GM13977 (cell line): Measurements from ENCODE around the gene TBC1D7.

Source experiments
- DNase-seq: peaks from one replicate; pipeline ENCODE4 v3.0.0; 2012; ENCODE audit warnings: low spot score
- CTCF ChIP-seq: IDR thresholded peaks from 2 replicates; pipeline ENCODE4 v1.5.1; 2012; ENCODE audit warnings: mild to moderate bottlenecking, control low read depth; ENCODE audit not compliant: insufficient read depth; ENCODE audit errors: extremely low read depth, missing control alignments
- in situ Hi-C: fragments of 300-500 bp; cut with MboI; formaldehyde crosslinking; loops from one replicate; pipeline ENCODE4 v1.12.0; 2022; ENCODE audit warnings: low sequenced_read_pairs, low pct_unique_long_range_greater_than_20kb, mixed read lengths, inconsistent platforms; ENCODE audit not compliant: unreplicated experiment

Gene TBC1D7

GRCh38 chr6:13367396-13367795, 39.1 kb upstream of the TBC1D7 start:
- DNase-seq: no peak
- in situ Hi-C loops: no loop called here
- TF ChIP-seq CTCF: no peak

DNA sequence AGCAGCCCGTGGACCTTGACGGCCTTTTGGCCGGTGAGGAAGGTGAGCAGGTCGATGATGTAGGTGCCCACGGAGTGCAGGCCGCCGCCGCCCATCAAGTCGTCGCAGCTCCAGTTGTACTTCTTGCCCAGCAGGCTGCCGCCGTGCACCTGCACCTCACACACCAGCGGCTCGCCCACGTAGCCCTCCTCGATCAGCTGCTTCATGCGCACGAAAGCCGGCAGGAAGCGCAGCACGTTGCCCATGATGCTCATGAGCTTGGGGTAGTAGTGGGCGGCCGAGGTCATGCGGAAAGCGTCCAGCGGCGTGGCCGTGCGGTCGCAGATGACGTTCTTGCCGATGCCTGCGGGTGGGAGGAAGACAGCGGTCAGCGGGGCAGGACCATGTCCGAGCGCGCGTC, 37.0 kb upstream of the TBC1D7 start:
- DNase-seq: no peak
- in situ Hi-C loops: no loop called here
- TF ChIP-seq CTCF: no peak

- TF ChIP-seq CTCF: no peak
- in situ Hi-C loops: no loop called here
- DNase-seq: no peak
Measured at GRCh38 chr6:13364842-13365241, 36.5 kb upstream of the TBC1D7 start.

DNA sequence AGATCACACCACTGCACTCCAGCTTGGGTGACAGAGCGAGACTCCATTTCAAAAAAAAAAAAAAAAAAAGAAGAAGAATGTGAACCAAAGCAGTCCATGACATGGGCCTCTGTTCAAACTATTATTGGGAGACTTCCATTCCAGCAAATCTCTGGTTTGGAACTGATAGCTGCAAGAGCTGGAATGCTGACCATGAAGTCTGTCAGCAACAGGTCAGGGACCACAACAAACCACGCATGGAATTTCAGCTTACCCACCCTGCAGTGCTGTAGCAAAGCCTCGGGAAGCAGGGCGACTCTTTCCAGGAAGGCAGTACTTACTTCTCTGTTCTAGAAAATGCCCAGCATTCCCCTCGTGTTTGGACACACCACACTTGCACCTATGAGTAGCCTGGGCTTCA, 34.1 kb upstream of the TBC1D7 start:
- in situ Hi-C loops: no loop called here
- DNase-seq: no peak
- no peak for TF ChIP-seq CTCF

- in situ Hi-C loops: no loop called here
- DNase-seq: no peak
Measured at GRCh38 chr6:13360671-13361540, 32.6 kb upstream of the TBC1D7 start.

GRCh38 chr6:13359287-13359686, 30.9 kb upstream of the TBC1D7 start:
- no peak for DNase-seq
- TF ChIP-seq CTCF: no peak
- in situ Hi-C loops: no loop called here

More at GRCh38 chr6:13360671-13361540, 32.6 kb upstream of the TBC1D7 start:
- TF ChIP-seq CTCF: no peak

GRCh38 chr6:13358511-13358910, 30.2 kb upstream of the TBC1D7 start:
- no peak for TF ChIP-seq CTCF
- in situ Hi-C loops: no loop called here
- no peak for DNase-seq
